HL-60/S4 treated with phorbol 12-myristate 13-acetate at 8.2 ng/mL for 4 days and 3 days (cell line): Measurements from ENCODE around the gene DOK6.
"Not testable (repeated sequence)": the region's sequence is repeated elsewhere in the genome, so short reads cannot be mapped to it uniquely, and the experiment has no call there.

Source experiments
- in situ Hi-C: fragments of 300-500 bp; cut with MboI; formaldehyde crosslinking; loops from 2 replicates; pipeline ENCODE4 v1.15.0; 2022; ENCODE audit warnings: low sequenced_read_pairs

Gene DOK6

DNA sequence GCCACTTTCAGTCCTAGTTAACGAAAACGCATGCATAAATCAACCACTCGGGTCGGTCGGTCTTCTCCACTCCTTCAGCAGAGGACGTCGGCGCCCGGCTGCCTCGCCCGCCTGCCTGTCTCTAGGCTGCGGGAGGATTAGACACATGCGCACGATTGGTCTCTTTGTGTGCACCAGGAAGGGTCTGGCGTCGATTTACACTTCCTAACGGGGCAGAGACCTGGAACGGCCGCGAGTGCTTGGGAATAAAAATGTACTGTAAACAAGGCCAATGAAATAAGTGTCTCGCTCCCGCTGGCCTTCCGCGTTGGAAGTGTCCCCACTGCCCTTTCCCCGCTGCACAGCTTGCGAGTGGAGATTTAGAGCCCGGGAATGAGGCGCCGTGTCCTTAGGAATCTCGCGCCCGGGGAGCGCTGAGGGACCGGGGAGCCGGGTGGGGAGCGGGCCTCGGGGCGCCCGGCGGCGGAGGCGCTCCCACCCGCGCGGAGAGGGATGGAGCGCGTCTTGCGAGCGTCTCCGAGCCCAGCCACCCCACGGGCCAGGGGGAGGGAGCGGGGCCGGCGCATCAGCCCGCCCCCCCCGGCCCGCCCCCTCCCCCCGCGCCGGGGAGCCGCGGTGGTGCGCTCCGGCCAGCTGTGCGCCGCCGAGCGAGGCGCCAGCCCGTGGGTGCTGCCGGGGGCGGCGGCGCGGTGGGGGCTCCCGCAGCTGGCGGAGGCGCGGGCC lies at the start of gene DOK6:
TSS of gene DOK6 (plus strand) at position 636 of the 723 bp plus-strand sequence.
- in situ Hi-C loops, result no loop called here

DNA sequence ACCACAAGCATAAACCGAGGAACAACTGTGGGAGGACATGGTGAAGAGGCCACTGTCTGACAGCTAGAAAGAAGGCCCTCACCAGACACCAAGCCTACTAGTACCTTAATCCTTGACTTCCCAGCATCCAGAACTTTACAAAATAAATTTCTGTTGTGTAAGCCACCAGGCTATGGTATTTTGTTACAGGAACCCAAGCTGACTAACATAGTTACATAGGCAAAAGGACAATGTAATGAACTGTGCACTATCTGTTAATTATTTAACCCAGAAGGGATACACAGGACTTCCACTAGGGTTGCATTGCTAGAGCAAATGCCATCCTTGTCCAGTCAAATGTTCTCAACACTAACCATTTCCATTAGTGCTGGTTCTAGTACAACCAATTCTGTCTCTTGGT lies 47.7 kb upstream of the DOK6 start:
- in situ Hi-C loops, result no loop called here

DNA sequence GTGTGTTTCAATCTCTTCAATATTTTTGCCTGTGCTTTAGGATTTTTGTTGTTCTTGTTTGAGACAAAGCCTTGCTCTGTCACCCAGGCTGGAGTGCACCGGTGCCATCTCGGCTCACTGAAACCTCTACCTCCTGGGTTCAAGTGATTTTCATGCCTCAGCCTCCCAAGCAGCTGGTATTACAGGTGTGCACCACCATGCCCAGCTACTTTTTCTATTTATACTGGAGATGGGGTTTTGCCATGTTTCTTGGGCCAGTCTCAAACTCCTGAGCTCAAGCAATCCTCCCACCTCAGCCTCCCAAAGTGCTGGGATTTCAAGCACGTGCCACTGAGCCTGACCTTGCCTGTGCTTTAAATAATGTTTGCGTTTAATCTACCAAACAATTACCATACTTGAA lies 43.1 kb upstream of the DOK6 start:
- in situ Hi-C loops, result no loop called here

DNA sequence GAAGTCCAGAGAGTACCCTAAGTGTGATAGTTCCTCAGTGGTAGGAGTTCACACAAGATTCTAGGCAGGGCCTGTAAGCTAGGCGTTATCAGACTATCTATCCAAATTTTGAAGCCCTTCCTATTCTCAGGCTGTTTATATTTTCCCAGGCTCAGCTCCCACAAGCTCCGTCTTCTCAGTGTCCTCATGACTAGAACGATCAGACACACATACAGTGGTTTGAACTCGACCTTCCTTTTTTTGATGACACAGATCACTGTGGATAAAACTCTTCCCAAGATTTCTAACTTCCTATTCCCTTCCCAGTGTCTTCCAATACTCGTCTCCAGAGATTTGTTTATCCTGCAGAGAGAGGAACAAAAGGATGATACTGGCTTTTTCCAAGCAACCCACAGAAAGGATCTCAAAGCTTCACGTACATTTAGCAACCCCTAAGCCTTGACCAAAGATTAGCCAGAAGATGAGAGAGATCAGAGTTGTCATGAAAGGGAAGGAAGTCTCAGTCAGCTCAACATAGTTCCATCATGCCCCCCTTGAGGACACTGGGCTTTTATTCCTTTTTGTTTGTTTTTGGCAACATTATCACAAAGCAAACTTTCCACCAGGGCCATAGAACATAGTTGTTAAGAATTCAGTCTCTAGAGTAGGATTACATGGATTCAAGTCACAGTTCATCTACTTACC lies 42.3 kb upstream of the DOK6 start:
- in situ Hi-C loops, result no loop called here

DNA sequence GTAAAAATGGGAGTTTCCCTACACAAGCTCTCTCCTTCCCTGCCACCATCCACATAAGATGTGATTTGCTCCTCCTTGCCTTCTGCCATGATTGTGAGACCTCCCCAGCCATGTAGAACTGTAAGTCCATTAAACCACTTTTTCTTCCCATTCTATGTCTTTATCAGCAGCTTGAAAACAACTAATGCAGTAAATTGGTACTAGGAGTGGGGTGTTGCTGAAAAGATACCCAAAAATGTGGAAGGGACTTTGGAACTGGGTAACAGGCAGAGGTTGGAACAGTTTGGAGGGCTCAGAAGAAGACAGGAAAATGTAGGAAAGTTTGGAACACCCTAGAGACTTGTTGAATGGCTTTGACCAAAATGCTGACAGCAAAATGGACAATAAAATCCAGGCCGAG lies 40.9 kb upstream of the DOK6 start:
- in situ Hi-C loops, result not testable (repeated sequence)

DNA sequence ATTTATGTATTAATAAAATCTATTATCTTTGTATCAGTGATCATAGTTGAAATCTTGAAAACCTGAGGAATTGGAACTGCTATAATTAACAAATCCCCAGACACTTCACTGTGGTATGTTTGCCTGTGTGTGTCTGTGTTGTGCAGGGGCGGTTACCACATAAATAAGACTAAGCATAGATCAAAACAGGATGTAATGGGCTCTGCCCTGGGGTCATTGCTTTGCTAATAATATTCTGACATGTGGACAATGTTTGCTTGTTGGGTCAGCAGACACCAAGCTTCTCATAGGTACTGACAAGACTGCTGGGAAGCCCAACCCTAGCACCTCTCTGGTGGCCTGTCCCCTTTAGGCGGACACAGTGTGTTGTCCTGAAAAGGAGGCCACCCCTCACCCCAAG lies 35.8 kb upstream of the DOK6 start:
- in situ Hi-C loops, result no loop called here

DNA sequence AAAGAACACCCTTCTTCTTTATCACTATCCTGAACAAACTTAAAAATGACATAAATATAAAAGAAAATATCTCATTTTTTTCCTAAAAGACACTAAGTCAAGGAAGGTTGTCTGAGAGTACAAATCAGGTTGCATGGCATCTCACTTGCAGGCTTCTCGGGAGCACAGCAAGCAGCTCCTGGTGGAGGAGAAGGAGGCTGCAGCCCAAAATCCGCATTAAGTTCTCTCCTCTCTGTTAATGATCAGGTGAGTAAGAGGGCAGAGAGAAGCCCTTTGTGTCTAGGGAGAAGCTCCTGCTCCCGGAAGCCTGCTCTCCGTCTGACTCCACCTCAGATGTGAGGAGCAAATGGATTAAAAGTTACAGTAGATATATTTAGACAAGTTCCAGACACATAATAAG lies 35.0 kb upstream of the DOK6 start:
- in situ Hi-C loops, result no loop called here

DNA sequence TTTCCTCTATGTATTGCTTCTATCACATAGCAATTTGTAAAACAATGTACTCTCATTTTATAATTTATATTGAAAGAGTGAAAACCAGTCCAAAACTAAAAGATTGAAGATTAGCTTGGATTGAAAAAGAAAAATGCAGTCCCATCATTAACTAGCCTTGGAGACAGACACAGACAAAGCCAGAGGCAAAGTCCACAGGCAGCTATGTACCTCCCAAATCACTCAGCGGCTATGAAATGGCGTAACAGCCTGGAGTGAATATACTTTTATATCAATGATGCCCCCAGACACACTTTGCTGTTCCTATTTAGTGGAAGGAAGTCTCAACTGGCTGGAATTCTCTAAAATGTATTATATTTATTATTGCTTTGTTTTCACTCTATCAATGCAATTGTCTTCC lies 33.6 kb upstream of the DOK6 start:
- in situ Hi-C loops, result no loop called here

DNA sequence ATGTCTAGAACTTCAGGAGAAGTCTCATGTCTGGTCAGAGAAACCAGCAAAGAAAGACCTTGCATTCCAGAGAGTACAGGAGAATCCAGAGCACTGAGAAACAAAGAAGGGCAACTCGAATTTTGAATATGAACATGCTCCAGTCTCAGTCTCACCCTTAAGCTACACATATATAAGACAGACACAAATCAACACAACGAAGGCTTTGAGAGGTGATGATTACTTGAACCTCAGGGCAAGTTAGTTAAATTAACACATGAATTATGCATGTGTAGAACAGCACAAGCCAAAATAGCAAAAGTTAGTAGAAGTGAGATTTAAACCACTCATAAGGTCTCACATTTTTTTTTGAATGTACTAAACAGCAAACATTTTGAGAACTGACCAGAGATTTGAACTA lies 29.0 kb upstream of the DOK6 start:
- in situ Hi-C loops, result no loop called here

DNA sequence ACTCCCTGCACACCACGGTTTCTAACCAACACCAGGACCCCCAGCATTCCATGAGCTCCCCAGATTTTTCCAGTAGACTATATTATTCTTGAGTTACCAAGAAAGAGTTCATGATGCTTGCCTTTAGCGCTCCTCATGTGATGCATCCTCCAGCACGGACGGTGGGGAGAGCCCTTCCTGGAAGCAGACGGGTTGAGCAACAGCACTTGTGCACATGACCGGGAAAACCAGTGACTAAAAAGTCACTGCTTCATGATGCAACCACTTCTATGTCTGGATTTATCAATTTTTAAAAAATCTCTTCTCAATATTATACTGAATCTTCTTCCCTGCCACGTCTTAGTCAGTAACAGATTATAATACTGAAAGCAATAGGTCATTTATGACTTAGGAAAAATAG lies 20.4 kb upstream of the DOK6 start:
- in situ Hi-C loops, result no loop called here

DNA sequence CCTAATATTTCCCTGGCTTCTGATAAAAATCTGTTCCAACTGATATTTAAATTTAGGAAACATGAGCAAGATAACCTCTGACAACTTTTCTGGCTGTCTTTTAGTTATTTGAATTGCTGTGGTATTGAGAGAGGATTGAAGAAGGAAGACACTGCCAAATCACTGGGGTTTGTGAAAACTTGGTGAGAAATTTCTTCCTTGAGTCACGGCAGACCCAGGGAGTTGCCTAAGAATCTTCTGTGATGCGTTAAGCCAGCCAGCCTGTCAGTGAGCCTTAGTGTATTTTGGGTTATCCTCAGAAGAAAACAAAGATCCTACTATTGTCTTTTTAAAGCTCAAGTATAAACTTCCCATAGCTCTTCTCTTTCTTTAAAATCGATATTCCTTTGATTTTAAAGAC lies 17.5 kb upstream of the DOK6 start:
- in situ Hi-C loops, result no loop called here

DNA sequence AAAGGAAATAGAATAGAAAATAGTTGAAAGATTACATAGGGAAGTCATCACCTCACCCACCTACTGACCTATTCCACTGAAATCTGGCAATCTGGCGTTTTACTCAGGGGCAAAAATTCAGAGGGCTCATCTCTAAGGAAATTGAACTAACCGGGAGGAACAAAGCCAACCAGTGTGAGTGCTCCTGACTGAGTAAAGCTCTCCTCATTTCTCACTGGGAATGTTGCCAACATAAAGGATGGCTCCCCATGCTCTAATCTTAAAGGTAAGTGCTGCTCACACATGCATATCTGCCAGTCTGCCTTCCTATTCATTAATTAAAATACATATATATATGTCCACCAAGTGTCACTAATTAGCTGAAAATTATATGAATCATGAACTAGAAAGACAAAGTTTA lies 13.5 kb upstream of the DOK6 start:
- in situ Hi-C loops, result no loop called here

DNA sequence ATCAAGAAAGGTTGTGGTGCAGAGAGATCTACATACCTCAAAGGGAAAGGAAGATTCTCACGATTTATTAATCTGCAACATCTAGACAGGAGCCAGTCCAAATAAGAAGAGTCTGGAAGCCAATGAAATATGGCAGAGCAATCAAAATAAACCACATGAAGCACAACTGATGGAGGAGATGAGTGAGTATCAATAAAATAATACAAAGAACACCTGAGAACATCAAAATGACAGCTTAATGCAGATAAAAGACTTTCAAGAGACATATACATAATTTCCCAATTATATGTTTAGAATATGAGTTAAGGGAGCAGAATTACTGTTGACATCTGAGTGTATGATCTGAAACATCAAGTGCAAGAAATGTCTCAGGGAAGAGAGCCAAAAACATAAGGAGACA lies 12.5 kb upstream of the DOK6 start:
- in situ Hi-C loops, result no loop called here

DNA sequence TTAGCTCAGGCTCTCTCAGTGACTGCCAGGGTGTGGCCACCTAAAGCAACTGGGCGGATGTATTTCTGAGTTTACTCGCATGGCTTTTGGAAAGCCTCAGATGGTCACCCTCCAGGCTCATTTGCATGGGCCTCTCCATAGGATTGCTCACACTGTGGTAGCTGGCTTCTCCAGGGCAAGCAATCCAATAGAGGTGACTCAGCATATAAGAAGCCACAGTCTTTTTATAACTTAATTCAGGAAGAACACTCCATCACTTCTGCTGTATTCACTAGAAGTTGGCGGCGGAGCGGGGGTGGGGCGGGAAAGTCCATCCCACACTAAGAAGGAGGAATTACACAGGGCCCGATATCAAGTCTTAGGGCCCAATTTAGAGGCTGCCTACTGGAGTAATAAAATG lies 3.6 kb upstream of the DOK6 start:
- in situ Hi-C loops, result no loop called here

DNA sequence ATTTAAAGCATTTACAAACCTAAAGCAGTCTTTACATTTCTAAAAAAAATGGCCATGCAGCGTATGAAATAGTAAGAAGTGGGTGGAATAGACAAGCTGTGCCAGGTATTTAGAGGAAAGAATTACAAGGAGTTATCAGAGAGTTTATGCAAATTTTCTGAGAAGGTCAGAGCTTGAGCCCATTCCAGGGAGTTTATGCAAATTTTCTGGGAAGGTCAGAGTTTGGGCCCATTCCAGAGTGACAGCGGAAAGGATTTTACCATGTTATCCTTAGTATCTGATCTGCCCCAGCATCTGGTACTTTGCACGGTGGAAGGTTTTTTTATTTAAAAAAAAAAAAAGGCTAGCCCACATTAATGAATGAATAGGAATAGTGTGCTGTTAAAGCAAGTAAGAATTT lies 1.4 kb upstream of the DOK6 start:
- in situ Hi-C loops, result no loop called here

DNA sequence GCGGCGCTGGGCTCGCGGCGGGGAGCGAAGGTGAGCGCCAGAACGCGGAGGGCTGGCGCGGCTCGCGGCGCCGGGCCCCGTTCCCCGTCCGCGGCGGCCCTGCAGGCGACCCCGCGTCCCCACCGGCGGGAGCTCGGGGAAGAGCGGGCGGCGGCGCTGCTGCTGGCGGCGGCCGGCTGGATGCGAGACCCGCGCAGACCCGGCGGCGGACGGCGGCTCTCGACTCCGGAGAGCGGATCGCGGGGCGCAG lies 213 bp downstream of the DOK6 start:
- in situ Hi-C loops, result no loop called here

DNA sequence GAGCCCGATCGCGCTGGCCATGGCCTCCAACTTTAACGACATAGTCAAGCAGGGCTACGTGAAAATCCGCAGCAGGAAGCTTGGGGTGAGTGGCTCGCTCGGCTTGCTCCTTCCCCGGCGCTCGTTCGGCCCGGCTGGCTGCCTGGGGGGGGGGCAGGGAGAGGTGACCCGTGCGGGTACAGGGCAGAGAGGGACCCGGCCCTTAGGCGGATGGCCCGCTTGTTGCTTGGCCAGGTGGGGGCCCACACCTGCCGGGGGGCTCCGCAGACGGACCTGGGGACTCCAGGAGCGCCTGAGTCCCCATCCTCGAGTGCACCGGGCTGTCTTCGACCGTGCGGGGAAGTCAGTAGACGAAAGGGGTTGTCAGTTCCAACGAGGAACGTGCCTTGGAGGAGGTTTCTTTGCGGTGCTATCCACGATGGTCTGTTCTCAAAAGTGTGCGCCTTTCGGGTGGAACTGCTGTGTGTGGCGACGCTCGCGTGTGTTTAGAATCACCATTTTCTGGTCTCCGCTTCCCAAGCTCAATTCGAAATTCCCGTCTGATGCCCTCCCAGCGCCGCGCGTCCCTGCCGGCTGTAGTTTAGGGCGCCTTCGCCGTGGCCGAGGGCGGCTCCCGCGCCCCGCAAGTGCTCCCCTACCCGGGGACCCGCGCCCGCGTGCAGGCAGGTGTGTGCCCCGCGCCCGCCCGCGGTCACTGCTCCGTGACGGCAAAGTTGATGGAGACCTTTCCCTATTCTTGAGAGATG lies 711 bp downstream of the DOK6 start:
- in situ Hi-C loops, result no loop called here

DNA sequence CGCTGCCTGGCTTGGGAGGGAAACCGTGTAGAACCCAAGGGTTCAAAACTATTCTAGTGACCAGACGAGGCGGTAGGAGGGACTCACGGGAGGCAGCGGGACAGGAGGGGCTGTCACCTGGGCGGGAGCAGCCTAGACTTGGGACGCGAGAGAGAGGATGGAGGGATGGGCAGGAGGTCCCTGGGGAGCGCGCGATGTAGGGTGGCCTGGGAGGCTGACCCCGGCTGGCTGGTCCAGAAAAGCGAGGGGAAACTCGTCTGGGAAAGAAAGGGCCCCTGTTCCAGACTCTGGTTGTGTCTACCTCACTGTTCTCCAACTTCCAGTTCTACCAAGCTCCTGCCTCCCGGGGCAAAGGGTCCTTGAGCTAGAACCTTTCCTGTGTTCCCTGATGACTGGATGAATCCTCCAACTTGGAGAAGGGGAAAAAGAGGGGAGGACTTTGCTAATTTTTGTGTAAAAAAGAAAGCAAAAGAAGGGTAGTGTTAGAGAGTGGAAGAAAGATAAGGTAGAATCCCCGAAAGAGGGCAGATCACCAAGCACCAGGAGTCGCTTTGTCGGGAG lies 1.4 kb downstream of the DOK6 start:
- in situ Hi-C loops, result no loop called here

DNA sequence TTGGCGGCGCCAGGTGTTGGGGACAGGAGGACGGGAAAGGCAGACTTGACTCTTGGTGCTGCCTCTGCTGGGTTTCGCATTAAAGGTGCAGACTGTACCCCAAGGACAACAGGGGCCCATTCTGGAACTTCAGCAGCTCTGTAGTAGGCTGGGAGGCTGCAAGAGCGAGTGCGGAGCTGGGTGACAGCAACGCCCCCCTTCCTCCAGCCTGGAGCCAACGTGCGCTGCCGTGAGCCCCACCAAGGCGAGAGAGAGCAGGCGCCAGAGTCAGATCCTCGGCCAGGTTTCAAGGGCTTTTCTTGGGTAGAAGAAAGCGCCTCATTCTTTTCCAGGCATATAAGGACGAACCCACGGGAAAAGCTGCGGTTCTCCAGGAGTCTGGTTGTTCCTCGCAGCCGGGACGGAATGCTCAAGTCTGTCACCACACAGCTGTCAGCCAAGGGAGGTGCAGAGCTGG lies 1.9 kb downstream of the DOK6 start:
- in situ Hi-C loops, result no loop called here

DNA sequence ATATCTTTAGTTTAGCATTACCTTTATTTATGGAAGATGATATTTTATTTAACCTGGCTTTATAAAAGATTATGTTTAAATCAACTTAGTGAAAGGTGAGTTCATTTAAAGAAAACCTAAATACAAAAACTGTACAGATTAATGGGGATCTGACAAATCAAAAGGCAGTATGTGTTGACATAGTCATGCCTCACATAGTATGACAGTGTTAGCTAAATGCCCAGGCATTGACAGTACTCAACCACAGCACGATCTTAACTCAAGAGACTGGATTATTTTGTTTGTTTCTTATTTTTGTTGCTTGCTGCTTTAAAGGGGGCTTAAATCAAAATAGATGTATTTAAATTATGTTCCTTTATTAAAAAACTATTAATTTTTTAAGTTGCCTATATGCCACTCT lies 7.8 kb downstream of the DOK6 start:
- in situ Hi-C loops, result no loop called here

DNA sequence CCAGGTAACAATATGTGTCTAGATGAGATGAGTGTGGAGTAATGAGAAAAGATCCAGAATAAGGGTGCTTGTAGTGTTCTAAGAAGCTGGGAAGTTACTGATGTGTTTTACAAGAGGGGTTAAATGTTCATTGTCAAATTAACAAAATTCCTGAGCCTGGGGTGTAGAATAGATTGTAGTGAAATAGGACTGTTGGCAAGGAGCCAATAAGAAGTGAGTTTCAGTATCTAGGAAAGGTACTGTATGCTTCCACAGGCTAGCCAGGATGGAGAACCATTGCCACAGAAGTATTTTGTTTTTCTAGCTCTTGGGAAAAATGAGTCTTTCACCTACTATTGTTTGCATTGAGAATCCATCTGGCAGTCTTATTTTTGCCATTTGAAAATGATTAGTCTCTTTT lies 10.5 kb downstream of the DOK6 start:
- in situ Hi-C loops, result no loop called here

DNA sequence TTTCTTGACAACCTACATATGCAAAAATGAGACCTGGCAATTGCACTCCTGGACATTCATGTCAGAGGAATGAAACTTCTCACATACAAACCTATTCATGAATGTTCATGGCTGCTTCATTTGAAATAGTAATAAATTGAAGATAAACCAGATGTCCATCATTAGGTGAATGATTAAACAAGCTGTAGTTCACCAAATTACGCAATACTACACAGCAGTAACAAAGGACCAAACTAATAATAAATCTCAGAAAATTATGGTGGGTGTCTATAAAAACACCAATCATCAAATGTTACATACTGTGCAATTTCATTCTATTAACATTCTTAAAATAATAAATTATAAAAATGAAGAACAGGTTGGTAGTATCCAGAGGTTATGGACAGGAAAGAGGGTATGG lies 13.5 kb downstream of the DOK6 start:
- in situ Hi-C loops, result no loop called here
